22Rv1 (cell line): Measurements from ENCODE around the gene CYP4F8.

Experiments
- H3K27ac ChIP-seq: fragments of 450-650 bp; 2 replicates; pipeline ENCODE4 v1.5.1; 2017
- CTCF ChIP-seq: fragments of 450-650 bp; IDR thresholded peaks from 2 replicates; pipeline ENCODE4 v1.5.1; 2017; ENCODE audit warnings: mild to moderate bottlenecking
- ZFX ChIP-seq: fragments of 450-650 bp; IDR thresholded peaks from 2 replicates; pipeline ENCODE4 v1.6.1; 2017; ENCODE audit warnings: antibody characterized with exemption, borderline replicate concordance

Gene CYP4F8

GRCh38 chr19:15621801-15622200 is 6.8 kb downstream of the CYP4F8 start:
- no peak for TF ChIP-seq CTCF
- TF ChIP-seq ZFX, result no peak
- H3K27ac ChIP-seq, result no peak overlapping the region

GRCh38 chr19:15622991-15623390 is 8.0 kb downstream of the CYP4F8 start:
- no peak for TF ChIP-seq ZFX
- TF ChIP-seq CTCF, result no peak
- no peak overlapping the region for H3K27ac ChIP-seq

DNA sequence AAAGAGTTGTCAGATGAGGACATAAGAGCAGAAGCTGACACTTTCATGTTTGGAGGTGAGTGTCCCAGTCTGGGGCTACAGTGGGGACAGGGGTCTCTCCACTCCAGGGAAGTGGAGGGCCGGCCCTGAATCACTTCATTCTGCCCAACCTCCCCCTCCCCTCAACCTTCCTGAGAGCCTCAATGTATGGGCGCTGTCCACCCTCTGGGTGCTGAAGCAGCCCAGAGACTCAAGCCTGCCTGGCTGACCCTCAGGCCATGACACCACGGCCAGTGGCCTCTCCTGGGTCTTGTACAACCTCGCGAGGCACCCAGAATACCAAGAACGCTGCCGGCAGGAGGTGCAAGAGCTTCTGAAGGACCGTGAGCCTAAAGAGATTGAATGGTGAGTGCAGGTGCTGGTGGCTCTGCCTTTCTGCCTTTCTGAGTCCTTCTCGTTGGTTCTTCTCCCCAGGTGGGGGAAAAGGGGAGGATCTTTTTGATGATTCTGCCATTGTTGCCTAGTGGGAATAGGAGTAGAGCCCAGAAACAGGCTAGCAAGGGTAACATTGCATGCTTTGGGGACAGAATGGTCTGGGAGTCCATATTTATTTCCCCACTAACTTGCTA is 8.8 kb downstream of the CYP4F8 start:
- TF ChIP-seq CTCF, result no peak
- no peak for TF ChIP-seq ZFX
- no peak overlapping the region for H3K27ac ChIP-seq

DNA sequence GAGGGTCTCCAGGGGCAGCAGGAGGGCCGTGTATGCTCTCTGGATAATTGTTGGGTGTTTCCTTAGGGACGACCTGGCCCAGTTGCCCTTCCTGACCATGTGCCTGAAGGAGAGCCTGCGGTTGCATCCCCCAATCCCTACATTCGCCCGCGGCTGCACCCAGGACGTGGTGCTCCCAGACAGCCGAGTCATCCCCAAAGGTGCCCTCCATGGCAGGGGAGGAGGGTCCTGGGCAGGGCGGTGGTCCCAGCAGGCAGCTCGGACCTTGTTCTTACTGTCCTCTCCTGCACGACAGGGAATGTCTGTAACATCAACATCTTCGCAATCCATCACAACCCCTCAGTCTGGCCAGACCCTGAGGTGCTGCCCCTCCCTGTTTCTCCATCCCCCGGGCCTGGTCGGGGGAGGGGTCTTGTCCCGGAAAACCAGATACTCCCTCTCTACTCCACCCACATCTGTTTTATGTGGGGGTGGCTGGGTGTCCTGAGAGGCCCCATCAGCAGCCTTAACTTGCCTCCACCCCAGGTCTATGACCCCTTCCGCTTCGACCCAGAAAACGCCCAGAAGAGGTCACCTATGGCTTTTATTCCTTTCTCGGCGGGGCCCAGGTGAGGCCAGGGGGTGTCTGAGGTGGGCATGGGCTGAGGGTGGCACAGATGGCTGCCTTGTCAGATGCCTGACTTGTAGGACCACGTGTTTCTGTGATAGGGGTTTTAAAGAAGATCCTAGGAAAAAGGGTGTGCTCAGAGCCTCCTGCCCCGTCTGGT is 13.4 kb downstream of the CYP4F8 start:
- no peak for TF ChIP-seq CTCF
- TF ChIP-seq ZFX, result no peak
- no peak overlapping the region for H3K27ac ChIP-seq

- TF ChIP-seq ZFX (no peak), CTCF (peak; percentile 99)
Observed at GRCh38 chr19:15629003-15629880, 14.2 kb downstream of the CYP4F8 start.

GRCh38 chr19:15631817-15632216 is 16.8 kb downstream of the CYP4F8 start:
- H3K27ac ChIP-seq, result no peak overlapping the region
- no peak for TF ChIP-seq ZFX
- TF ChIP-seq CTCF, result peak; percentile 24; the same call in 1 of the 2 replicates

More at GRCh38 chr19:15629003-15629880, 14.2 kb downstream of the CYP4F8 start:
- H3K27ac ChIP-seq, result no peak overlapping the region
